SK-N-SH treated with all-trans-retinoic acid at 6 μM for 48 hours (cell line): ENCODE results near the gene RECQL5.

Experiments used
- CREB5 ChIP-seq: fragments of 250-450 bp; sonication (Bioruptor Pico); IDR thresholded peaks from 2 replicates; pipeline ENCODE4 v1.5.1; 2020; ENCODE audit warnings: low read depth, mild to moderate bottlenecking, moderate library complexity
- CSDC2 ChIP-seq: fragments of 250-450 bp; sonication (Bioruptor Pico); IDR thresholded peaks from 2 replicates; pipeline ENCODE4 v1.5.0; 2020; ENCODE audit warnings: mild to moderate bottlenecking, moderate library complexity
- GLIS3 ChIP-seq: fragments of 250-450 bp; sonication (Bioruptor Pico); IDR thresholded peaks from 2 replicates; pipeline ENCODE4 v1.5.0; 2020; ENCODE audit warnings: mild to moderate bottlenecking, moderate library complexity
- ISL1 ChIP-seq: fragments of 250-450 bp; sonication (Bioruptor Pico); IDR thresholded peaks from 2 replicates; pipeline ENCODE4 v2.1.2; 2022; ENCODE audit warnings: mild to moderate bottlenecking, moderate library complexity
- OSR1 ChIP-seq: fragments of 250-450 bp; sonication (Bioruptor Pico); IDR thresholded peaks from 2 replicates; pipeline ENCODE4 v1.8.0; 2022; ENCODE audit warnings: moderate library complexity, mild to moderate bottlenecking, inconsistent platforms
- PATZ1 ChIP-seq: fragments of 250-450 bp; sonication (Bioruptor Pico); IDR thresholded peaks from 2 replicates; pipeline ENCODE4 v1.8.0; 2020; ENCODE audit warnings: mild to moderate bottlenecking, moderate library complexity, borderline replicate concordance
- POU6F1 ChIP-seq: fragments of 250-450 bp; sonication (Bioruptor Pico); IDR thresholded peaks from 2 replicates; pipeline ENCODE4 v1.8.0; 2021; ENCODE audit warnings: low read depth, mild to moderate bottlenecking, moderate library complexity, borderline replicate concordance
- PPARA ChIP-seq: fragments of 250-450 bp; sonication (Bioruptor Pico); IDR thresholded peaks from 2 replicates; pipeline ENCODE4 v1.5.0; 2020; ENCODE audit warnings: mild to moderate bottlenecking, borderline replicate concordance
- RARB ChIP-seq: fragments of 250-450 bp; sonication (Bioruptor Pico); IDR thresholded peaks from 2 replicates; pipeline ENCODE4 v1.8.0; 2021; ENCODE audit warnings: mild to moderate bottlenecking, moderate library complexity
- SNAI2 ChIP-seq: fragments of 250-450 bp; sonication (Bioruptor Pico); IDR thresholded peaks from 2 replicates; pipeline ENCODE4 v1.5.0; 2020; ENCODE audit warnings: mild to moderate bottlenecking, moderate library complexity
- TSHZ2 ChIP-seq: fragments of 250-450 bp; sonication (Bioruptor Pico); IDR thresholded peaks from 2 replicates; pipeline ENCODE4 v1.5.0; 2020; ENCODE audit warnings: mild to moderate bottlenecking, moderate library complexity
- ZC3H10 ChIP-seq: fragments of 250-450 bp; sonication (Bioruptor Pico); IDR thresholded peaks from 2 replicates; pipeline ENCODE4 v1.5.1; 2021; ENCODE audit warnings: mild to moderate bottlenecking, moderate library complexity
- ZFP30 ChIP-seq: fragments of 450-650 bp; formaldehyde crosslinking; IDR thresholded peaks from 2 replicates; pipeline ENCODE4 v1.5.0; 2022; ENCODE audit warnings: mild to moderate bottlenecking, moderate library complexity
- ZNF565 ChIP-seq: fragments of 450-650 bp; formaldehyde crosslinking; conservative IDR thresholded peaks from 2 replicates; pipeline ENCODE4 v1.5.0; 2020; ENCODE audit warnings: low read depth, mild to moderate bottlenecking, moderate library complexity

GRCh38 chr17:75691801-75692626, 25.1 kb upstream of the RECQL5 start:
- TF ChIP-seq PATZ1 (CRISPR knock-in tag), result no peak
- TF ChIP-seq TSHZ2 (CRISPR knock-in tag), result no peak
- TF ChIP-seq SNAI2 (CRISPR knock-in tag), result no peak
- TF ChIP-seq GLIS3 (CRISPR knock-in tag), result no peak
- TF ChIP-seq RARB (CRISPR knock-in tag), result no peak
- TF ChIP-seq ZNF565 (CRISPR knock-in tag), result no peak
- TF ChIP-seq ZC3H10, result no peak
- no peak for TF ChIP-seq PPARA (CRISPR knock-in tag)
- TF ChIP-seq POU6F1 (CRISPR knock-in tag), result no peak
- no peak for TF ChIP-seq ZFP30 (CRISPR knock-in tag)
- TF ChIP-seq OSR1 (CRISPR knock-in tag), result no peak
- TF ChIP-seq ISL1 (CRISPR knock-in tag), result no peak
- no peak for TF ChIP-seq CREB5 (CRISPR knock-in tag)
- TF ChIP-seq CSDC2, result no peak
